Left ventricle myocardium inferior (tissue), 1 donor: Measurements from ENCODE around the gene DPH6. TPM values are rescaled to one million over a fixed set of nuclear protein-coding genes. Genes with fewer than 3 reads are reported as not detected.

Experiments used
- DNase-seq: peaks from one replicate; pipeline ENCODE4 v3.0.0-alpha.2; 2020
- H3K27ac ChIP-seq: fragments of 200-600 bp; replicated peaks from 2 replicates; pipeline ENCODE4 v1.8.0; 2021
- H3K27me3 ChIP-seq: fragments of 200-600 bp; 2 replicates; pipeline ENCODE4 v1.8.0; 2021; ENCODE audit warnings: low read depth
- H3K36me3 ChIP-seq: fragments of 200-600 bp; 2 replicates; pipeline ENCODE4 v1.8.0; 2021
- H3K4me1 ChIP-seq: fragments of 200-600 bp; 2 replicates; pipeline ENCODE4 v1.8.0; 2021
- H3K4me3 ChIP-seq: fragments of 200-600 bp; 2 replicates; pipeline ENCODE4 v1.8.0; 2021; ENCODE audit warnings: mild to moderate bottlenecking, moderate library complexity
- H3K9me3 ChIP-seq: fragments of 200-600 bp; replicated peaks from 2 replicates; pipeline ENCODE4 v1.8.0; 2021
- CTCF ChIP-seq: fragments of 200-600 bp; IDR thresholded peaks from 2 replicates; pipeline ENCODE4 v1.8.0; 2021; ENCODE audit warnings: antibody characterized with exemption, mild to moderate bottlenecking, borderline replicate concordance
- intact Hi-C: fragments of 100-400 bp; cut with micrococcal nuclease; formaldehyde crosslinking; loops from one replicate; pipeline ENCODE4 v1.11.0; 2022
- total RNA-seq: library from RNA; stranded (reverse); fragmentation: NEBNext Ultra II Directional; extraction: Animal tissue kit (Norgen Biotek cat#: 25700); gene quantifications from one replicate; pipeline ENCODE4 v1.2.1, GENCODE V29; 2021
- donor health status: DM: no; HTN: yes; CAD: no; lungs with severe emphysema.

Gene DPH6
- total RNA-seq, 1 donor from 2014 or later = 13.9 TPM

DNA sequence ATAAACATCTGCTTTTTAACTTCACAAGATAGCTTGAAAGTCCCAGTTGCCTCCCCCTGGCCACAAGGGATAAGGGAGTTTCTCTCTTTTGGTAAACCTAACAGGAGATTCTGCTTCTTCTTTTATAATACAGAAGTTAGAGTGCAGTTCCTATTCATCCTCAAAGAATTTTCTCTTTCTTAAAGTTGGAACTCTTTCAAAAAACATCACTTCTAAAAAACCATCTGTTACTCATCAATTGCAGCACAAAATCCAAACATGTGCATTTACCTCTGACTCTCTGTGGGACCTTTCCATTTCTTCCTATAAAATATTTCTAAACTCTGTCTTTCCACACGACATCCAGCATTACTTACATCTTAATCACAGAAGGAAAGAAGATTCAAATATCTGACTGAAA, 5.1 kb downstream of the DPH6 start:
- TF ChIP-seq CTCF = no peak
- Histone ChIP-seq H3K4me1 (peaks cover 16% of the 10 kb centered on the region), H3K27ac (no peak overlapping the region), H3K36me3 (peaks cover 15% of the 10 kb centered on the region), H3K9me3 (no peaks in the 10 kb centered on the region), H3K27me3 (no peaks in the 10 kb centered on the region), H3K4me3 (no peak overlapping the region)
- intact Hi-C loops = no loop called here
- DNase-seq = no peak

- H3K9me3 ChIP-seq = no peaks in the 10 kb centered on the region
- H3K27me3 ChIP-seq = no peaks in the 10 kb centered on the region
- peaks cover 9% of the 10 kb centered on the region for H3K4me1 ChIP-seq
- no peak for TF ChIP-seq CTCF
- intact Hi-C loops = no loop called here
- H3K27ac ChIP-seq = no peak overlapping the region
- no peak for DNase-seq
- peaks cover 15% of the 10 kb centered on the region for H3K36me3 ChIP-seq
- H3K4me3 ChIP-seq = no peak overlapping the region
Observed at GRCh38 chr15:35540021-35540420, 5.9 kb downstream of the DPH6 start.

- no peak for TF ChIP-seq CTCF
- intact Hi-C loops = no loop called here
- peaks cover 15% of the 10 kb centered on the region for H3K36me3 ChIP-seq
- no peaks in the 10 kb centered on the region for H3K27me3 ChIP-seq
- H3K9me3 ChIP-seq = no peaks in the 10 kb centered on the region
- DNase-seq = no peak
- H3K4me3 ChIP-seq = no peak overlapping the region
- no peak overlapping the region for H3K27ac ChIP-seq
- peaks cover 8% of the 10 kb centered on the region for H3K4me1 ChIP-seq
Observed at GRCh38 chr15:35535365-35535916, 10.5 kb downstream of the DPH6 start.

DNA sequence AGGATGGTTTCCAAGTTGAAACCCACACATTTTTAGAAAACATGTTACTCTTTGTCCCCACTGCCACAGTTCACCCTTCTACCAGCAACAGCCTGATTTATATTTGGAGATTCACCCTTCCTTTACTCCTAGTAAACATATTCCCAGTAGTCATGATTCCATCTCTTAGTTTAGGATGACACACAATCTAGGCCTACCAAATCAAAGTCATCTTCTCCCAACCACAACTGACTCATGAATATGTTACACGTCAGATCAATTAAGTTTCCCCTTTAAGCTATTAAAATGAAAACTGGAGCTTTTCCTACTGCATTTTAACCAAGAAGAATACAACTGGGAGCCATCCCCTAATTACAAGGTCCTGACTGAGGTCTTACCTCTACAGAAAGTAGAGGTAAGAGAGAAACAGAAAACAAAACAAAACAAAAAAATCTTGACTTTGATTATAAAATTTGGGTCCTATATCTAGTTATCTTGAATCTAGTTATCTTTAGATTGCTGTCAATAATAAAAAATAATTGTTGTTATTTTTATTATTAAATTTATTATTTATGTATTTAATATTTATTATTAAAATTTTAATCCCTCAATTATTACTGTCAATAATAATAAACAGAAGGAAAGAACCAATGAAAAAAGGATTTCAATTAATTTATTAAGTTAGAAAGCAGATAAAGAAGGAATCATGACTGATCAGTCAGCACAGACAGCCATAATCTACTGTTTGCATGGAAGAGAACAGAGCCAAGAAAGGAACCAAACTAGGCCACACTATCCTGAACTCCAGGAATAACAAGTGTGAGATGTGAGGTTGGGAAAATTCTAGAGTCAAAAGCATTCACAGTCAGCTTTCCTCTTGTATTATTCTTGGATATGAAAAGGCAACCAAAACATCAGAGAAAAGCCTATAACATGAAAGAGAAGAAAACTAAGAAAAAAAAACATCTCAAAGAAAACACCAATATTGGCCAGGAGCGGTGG, 12.5 kb downstream of the DPH6 start:
- H3K27ac ChIP-seq = no peak overlapping the region
- no peak for TF ChIP-seq CTCF
- H3K36me3 ChIP-seq = peaks cover 24% of the 10 kb centered on the region
- peaks cover 6% of the 10 kb centered on the region for H3K9me3 ChIP-seq
- H3K27me3 ChIP-seq = no peaks in the 10 kb centered on the region
- peaks cover 8% of the 10 kb centered on the region for H3K4me1 ChIP-seq
- intact Hi-C loops = no loop called here
- no peak for DNase-seq
- H3K4me3 ChIP-seq = no peak overlapping the region

DNA sequence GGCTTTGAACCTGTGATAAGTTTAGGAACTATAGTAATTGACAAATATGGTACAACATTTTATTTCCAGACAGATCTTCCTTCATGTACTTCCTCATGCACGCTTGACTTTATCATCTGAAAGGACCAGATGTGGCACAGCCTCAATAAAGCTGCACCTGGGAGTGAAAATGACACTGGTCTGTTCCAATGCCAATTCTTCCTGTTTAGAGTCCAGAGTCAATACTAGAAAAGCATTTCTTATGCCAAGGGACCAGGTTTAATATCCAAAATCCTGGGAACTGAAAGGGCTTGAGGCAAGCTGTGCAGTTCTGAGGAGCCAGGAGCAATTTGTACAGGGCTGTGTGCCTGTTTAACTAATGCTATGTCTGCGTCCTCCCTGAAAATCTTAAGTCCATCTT, 15.3 kb downstream of the DPH6 start:
- intact Hi-C loops = no loop called here
- TF ChIP-seq CTCF = no peak
- peaks cover 10% of the 10 kb centered on the region for H3K36me3 ChIP-seq
- peaks cover 8% of the 10 kb centered on the region for H3K4me1 ChIP-seq
- no peak overlapping the region for H3K4me3 ChIP-seq
- H3K27me3 ChIP-seq = no peaks in the 10 kb centered on the region
- H3K27ac ChIP-seq = no peak overlapping the region
- H3K9me3 ChIP-seq = peaks cover 6% of the 10 kb centered on the region
- DNase-seq = no peak
